Adrenal gland (tissue), 12 donors: Measurements from ENCODE around the gene C1orf94. TPM values are rescaled to one million over a fixed set of nuclear protein-coding genes. Genes with fewer than 3 reads are reported as not detected.

Experiments used
- DNase-seq, 7 donors: peaks; one replicate each; pipeline ENCODE4 v3.0.0-alpha.2; 2019 to 2020
- H3K27ac ChIP-seq, 5 donors: fragments of 200-600 bp; sonication (generic) in 4 of 5; 1 replicate in 3 of 5; 2 replicates in 2 of 5; pipeline versions ENCODE4 v1.5.1 to v1.8.0; 2016 to 2020; ENCODE audit warnings: mild to moderate bottlenecking in 1 of 5
- H3K27me3 ChIP-seq: fragments of 200-600 bp; 2 replicates; pipeline ENCODE4 v1.8.0; 2021
- H3K36me3 ChIP-seq, 2 donors: fragments of 200-600 bp; replicated peaks in 1 of 2; 1 replicate in 1 of 2; 2 replicates in 1 of 2; pipeline versions ENCODE4 v1.5.1 to v1.8.0; 2018 to 2022
- H3K4me1 ChIP-seq, 2 donors: fragments of 200-600 bp; replicated peaks in 1 of 2; 1 replicate in 1 of 2; 2 replicates in 1 of 2; pipeline versions ENCODE4 v1.5.1 to v1.8.0; 2018 to 2021
- H3K4me3 ChIP-seq, 4 donors: fragments of 200-600 bp; sonication (generic) in 3 of 4; one replicate each; pipeline ENCODE4 v1.5.1; 2016 to 2018
- H3K9me3 ChIP-seq, 3 donors: fragments of 200-600 bp; sonication (generic) in 1 of 3; replicated peaks in 1 of 3; 1 replicate in 2 of 3; 2 replicates in 1 of 3; pipeline versions ENCODE4 v1.5.1 to v1.8.0; 2016 to 2021
- CTCF ChIP-seq, 6 experiments: fragments of 450-650 bp in 4 of 6; fragments of 200-600 bp in 2 of 6; sonication (generic) in 1 of 6; IDR thresholded peaks; 1 replicate in 5 of 6; 2 replicates in 1 of 6; pipeline versions ENCODE4 v1.5.1 to v1.8.0; 2016 to 2021; ENCODE audit warnings: antibody characterized with exemption in 6 of 6, mild to moderate bottlenecking in 2 of 6, moderate library complexity in 1 of 6
- POLR2A ChIP-seq, 2 donors: fragments of 450-650 bp; IDR thresholded peaks; one replicate each; pipeline ENCODE4 v1.6.1; 2017; ENCODE audit warnings: antibody characterized with exemption in 2 of 2, mild to moderate bottlenecking in 2 of 2, moderate library complexity in 1 of 2
- WGBS, 4 donors: extraction: QIAGEN DNeasy Blood & Tissue Kit in 2 of 4; methylation state at CpG; one replicate each; pipeline versions ENCODE4 v1.1.5 to v1.1.7; 2013 to 2017; 5-methylcytosine and 5-hydroxymethylcytosine counted together
- intact Hi-C, 2 donors: fragments of 100-400 bp; cut with DNase I; formaldehyde crosslinking; loops; one replicate each; pipeline versions ENCODE4 v1.14.1 to v1.15.0; 2022 to 2023
- polyA plus RNA-seq, 3 donors: library from polyadenylated mRNA; stranded (reverse); fragments of 200-250 nt in 2 of 3; fragments of 350-450 nt in 1 of 3; fragmentation: Illumina TruSeq in 1 of 3; extraction: RNeasy Lipid Tissue Mini Kit (QIAGEN cat#74804) in 1 of 3; gene quantifications; one replicate each; pipeline ENCODE4 v1.2.3, GENCODE V29; 2013 to 2014
- total RNA-seq, 9 donors: library from RNA; depleted of rRNA in 4 of 9; stranded (reverse); fragments of >200 nt in 4 of 9; fragments of 120-200 nt in 1 of 9; fragmentation: NEBNext Ultra II Directional in 1 of 9; extraction: Animal tissue kit (Norgen Biotek cat#: 25700) in 1 of 9; gene quantifications; one replicate each; pipeline versions ENCODE4 v1.1.0 to v1.2.4, GENCODE V29; 2013 to 2023
- donor health status: healthy with polysubstance abuse.
- donor health status: Bipolar disorder and iron deficiency.
- donor health status: DM: yes; HTN: yes; CAD: no.
- donor health status: DM: no; HTN: no; CAD: no.
- donor health status: DM: no; HTN: no; CAD: no.
- donor health status: DM: yes; HTN: yes; CAD: no.

The C1orf94 gene
- total and polyA plus RNA-seq, 12 donors, result 0.07 to 0.14 TPM; not detected in 10

GRCh38 chr1:34129630-34130029 lies 47.1 kb upstream of the C1orf94 start:
- Histone ChIP-seq H3K9me3 (no peaks in the 10 kb centered on the region), H3K36me3 (no peaks in the 10 kb centered on the region), H3K4me1 (no peaks in the 10 kb centered on the region), H3K4me3 (no peak overlapping the region), H3K27ac (no peak overlapping the region), H3K27me3 (no peaks in the 10 kb centered on the region)
- intact Hi-C loops, result no loop called here
- DNase-seq, result no peak
- TF ChIP-seq POLR2A (IDR thresholded peaks at IDR 0.05) (no peak), CTCF (IDR thresholded peaks at IDR 0.05) (no peak)
- 72 to 86% (median 82%) methylated on average over 6 of the region's 6 CpGs for WGBS, 4 donors

- 80 to 88% (median 83%) methylated on average over 5 of the region's 5 CpGs for WGBS, 4 donors
- Histone ChIP-seq H3K27me3 (no peaks in the 10 kb centered on the region), H3K27ac (no peak overlapping the region), H3K36me3 (no peaks in the 10 kb centered on the region), H3K9me3 (no peaks in the 10 kb centered on the region), H3K4me3 (no peak overlapping the region), H3K4me1 (no peaks in the 10 kb centered on the region)
- no peak for DNase-seq
- intact Hi-C loops, result no loop called here
- TF ChIP-seq POLR2A (IDR thresholded peaks at IDR 0.05) (no peak), CTCF (IDR thresholded peaks at IDR 0.05) (no peak)
These were observed 46.4 kb upstream of the C1orf94 start for GRCh38 chr1:34130306-34130705.

- 79 to 92% (median 91%) methylated on average over 3 of the region's 3 CpGs for WGBS, 4 donors
- Histone ChIP-seq H3K9me3 (no peaks in the 10 kb centered on the region), H3K36me3 (no peaks in the 10 kb centered on the region), H3K4me1 (no peaks in the 10 kb centered on the region), H3K27me3 (no peaks in the 10 kb centered on the region), H3K27ac (no peak overlapping the region), H3K4me3 (no peak overlapping the region)
- TF ChIP-seq POLR2A (IDR thresholded peaks at IDR 0.05), result no peak
- no peak for TF ChIP-seq CTCF (IDR thresholded peaks at IDR 0.05)
- intact Hi-C loops, result no loop called here
- DNase-seq, result no peak
These were observed 45.1 kb upstream of the C1orf94 start for GRCh38 chr1:34131396-34132160.

- intact Hi-C loops, result no loop called here
- no peaks in the 10 kb centered on the region for H3K36me3 ChIP-seq
- TF ChIP-seq CTCF (IDR thresholded peaks at IDR 0.05) (no peak), POLR2A (IDR thresholded peaks at IDR 0.05) (no peak)
These were observed 44.6 kb upstream of the C1orf94 start for GRCh38 chr1:34132161-34132420.

More at GRCh38 chr1:34132161-34132420, 44.6 kb upstream of the C1orf94 start:
- no peak overlapping the region for H3K4me3 ChIP-seq
- no peaks in the 10 kb centered on the region for H3K4me1 ChIP-seq
- no peak for DNase-seq
- no peak overlapping the region for H3K27ac ChIP-seq
- WGBS, 4 donors, result 84 to 96% (median 92%) methylated on average over 4 of the region's 4 CpGs
- no peaks in the 10 kb centered on the region for H3K9me3 ChIP-seq
- H3K27me3 ChIP-seq, result no peaks in the 10 kb centered on the region
